ENCODE measurements around the gene DBH. TPM values are rescaled to one million over a fixed set of nuclear protein-coding genes. Genes with fewer than 3 reads are reported as not detected.

Gene DBH
- total and polyA plus RNA-seq, 10 of the 15 experiments (the other 5 are each of a cell fraction or from before 2014, with no cell fraction given): not detected

DNA sequence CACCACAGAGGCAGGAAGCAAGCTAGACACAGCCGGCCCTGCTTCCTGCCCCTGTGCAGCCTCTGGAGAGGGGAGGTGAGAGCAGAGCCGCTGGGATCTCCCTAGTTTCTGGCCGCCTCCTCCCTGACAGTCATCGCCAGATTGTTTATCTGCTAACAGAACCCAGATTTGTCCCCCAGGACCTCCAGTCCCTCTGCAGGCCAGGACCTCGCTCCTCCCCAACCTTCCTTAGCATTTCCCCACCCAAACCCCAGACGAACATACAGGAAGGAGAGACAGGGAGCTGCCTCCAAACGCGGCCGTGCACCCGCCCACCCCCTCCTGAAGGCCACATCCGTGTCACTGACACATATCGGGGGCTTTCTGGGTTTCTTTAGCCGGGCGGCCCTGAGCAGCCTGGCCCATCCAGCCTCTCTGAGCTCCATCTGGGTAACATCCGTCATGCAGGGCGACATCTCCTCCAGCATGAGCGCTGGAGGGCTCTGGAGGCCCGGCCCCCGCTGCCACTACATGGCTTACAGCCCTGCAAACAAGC is 47.5 kb downstream of the DBH start (continued):
- TF ChIP-seq, protein P1, sequence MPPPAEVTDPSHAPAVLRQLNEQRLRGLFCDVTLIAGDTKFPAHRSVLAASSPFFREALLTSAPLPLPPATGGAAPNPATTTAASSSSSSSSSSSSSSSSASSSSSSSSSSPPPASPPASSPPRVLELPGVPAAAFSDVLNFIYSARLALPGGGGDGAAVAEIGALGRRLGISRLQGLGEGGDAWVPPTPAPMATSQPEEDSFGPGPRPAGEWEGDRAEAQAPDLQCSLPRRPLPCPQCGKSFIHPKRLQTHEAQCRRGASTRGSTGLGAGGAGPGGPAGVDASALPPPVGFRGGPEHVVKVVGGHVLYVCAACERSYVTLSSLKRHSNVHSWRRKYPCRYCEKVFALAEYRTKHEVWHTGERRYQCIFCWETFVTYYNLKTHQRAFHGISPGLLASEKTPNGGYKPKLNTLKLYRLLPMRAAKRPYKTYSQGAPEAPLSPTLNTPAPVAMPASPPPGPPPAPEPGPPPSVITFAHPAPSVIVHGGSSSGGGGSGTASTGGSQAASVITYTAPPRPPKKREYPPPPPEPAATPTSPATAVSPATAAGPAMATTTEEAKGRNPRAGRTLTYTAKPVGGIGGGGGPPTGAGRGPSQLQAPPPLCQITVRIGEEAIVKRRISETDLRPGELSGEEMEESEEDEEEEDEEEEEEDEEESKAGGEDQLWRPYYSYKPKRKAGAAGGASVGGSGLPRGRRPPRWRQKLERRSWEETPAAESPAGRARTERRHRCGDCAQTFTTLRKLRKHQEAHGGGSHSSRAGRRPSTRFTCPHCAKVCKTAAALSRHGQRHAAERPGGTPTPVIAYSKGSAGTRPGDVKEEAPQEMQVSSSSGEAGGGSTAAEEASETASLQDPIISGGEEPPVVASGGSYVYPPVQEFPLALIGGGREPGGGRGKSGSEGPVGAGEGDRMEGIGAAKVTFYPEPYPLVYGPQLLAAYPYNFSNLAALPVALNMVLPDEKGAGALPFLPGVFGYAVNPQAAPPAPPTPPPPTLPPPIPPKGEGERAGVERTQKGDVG (CRISPR knock-in tag; IDR thresholded peaks at IDR 0.05): no peak

GRCh38 chr9:133684121-133684935 is 48.2 kb downstream of the DBH start:
- no peak overlapping the region for H3K27ac ChIP-seq (ENCODE audit: control insufficient read depth, insufficient read depth)
- ChIA-PET POLR2A (no interaction called here), CTCF (no interaction called here), SMC1A (ENCODE audit: uncharacterized antibody, unreplicated experiment) (no interaction called here), RAD21 (ENCODE audit: unreplicated experiment) (interaction anchor here (1.1 kb wide), 1 partner anchor 11 kb away, joined by 4 read pairs; no protein-coding TSS in a partner anchor)
- no peak overlapping the region for H3K4me2 ChIP-seq (ENCODE audit: control insufficient read depth, insufficient read depth)
- no peaks in the 10 kb centered on the region for H3K9me3 ChIP-seq (replicated peaks; ENCODE audit: control insufficient read depth, insufficient read depth, low read length)
- no peak overlapping the region for H2AFZ ChIP-seq (ENCODE audit: control insufficient read depth, low read depth, low read length)
- H3K79me2 ChIP-seq (ENCODE audit: control insufficient read depth, insufficient read depth, low read length): no peaks in the 10 kb centered on the region
- no peaks in the 10 kb centered on the region for H3K36me3 ChIP-seq (ENCODE audit: control insufficient read depth in 2 of 2, insufficient read depth in 2 of 2, low read length in 1 of 2)
- no peaks in the 10 kb centered on the region for H3K4me1 ChIP-seq (ENCODE audit: control insufficient read depth, insufficient read depth, low read length)
- no peak for ATAC-seq
- H3K9ac ChIP-seq (ENCODE audit: control insufficient read depth, insufficient read depth, low read length): no peak overlapping the region
- BruUV-seq (replicated peaks): no TSS peak
- peaks cover 0 to 4% of the 10 kb centered on the region in 2 experiments; a peak in 3 of 4 replicates for H3K27me3 ChIP-seq (replicated peaks in 1 of 2; ENCODE audit: control insufficient read depth in 2 of 2, insufficient read depth in 2 of 2, low read length in 1 of 2)
- 30% methylated on average over 25 of the region's 26 CpGs for WGBS (ENCODE audit: insufficient coverage, insufficient replicate concordance, low lambda C conversion rate, missing lambda C conversion rate)
- no peaks in the 10 kb centered on the region for H4K20me1 ChIP-seq (ENCODE audit: control insufficient read depth, insufficient read depth)
- FAIRE-seq: no peak
- DNase-seq (ENCODE audit: low read depth, low spot score): no peak
- H3K4me3 ChIP-seq: no peak overlapping the region
- intact Hi-C loops (cut with micrococcal nuclease; ENCODE audit: unreplicated experiment): no loop called here
- in situ Hi-C loops (cut with MboI): no loop called here
- TF ChIP-seq TCF3 (IDR thresholded peaks at IDR 0.05; ENCODE audit: borderline replicate concordance, insufficient read depth, low read depth, low read length): no peak
- TF ChIP-seq, protein P2, sequence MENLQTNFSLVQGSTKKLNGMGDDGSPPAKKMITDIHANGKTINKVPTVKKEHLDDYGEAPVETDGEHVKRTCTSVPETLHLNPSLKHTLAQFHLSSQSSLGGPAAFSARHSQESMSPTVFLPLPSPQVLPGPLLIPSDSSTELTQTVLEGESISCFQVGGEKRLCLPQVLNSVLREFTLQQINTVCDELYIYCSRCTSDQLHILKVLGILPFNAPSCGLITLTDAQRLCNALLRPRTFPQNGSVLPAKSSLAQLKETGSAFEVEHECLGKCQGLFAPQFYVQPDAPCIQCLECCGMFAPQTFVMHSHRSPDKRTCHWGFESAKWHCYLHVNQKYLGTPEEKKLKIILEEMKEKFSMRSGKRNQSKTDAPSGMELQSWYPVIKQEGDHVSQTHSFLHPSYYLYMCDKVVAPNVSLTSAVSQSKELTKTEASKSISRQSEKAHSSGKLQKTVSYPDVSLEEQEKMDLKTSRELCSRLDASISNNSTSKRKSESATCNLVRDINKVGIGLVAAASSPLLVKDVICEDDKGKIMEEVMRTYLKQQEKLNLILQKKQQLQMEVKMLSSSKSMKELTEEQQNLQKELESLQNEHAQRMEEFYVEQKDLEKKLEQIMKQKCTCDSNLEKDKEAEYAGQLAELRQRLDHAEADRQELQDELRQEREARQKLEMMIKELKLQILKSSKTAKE (IDR thresholded peaks at IDR 0.05; ENCODE audit: low read depth, poor library complexity, severe bottlenecking): no peak
- TF ChIP-seq, protein P3, sequence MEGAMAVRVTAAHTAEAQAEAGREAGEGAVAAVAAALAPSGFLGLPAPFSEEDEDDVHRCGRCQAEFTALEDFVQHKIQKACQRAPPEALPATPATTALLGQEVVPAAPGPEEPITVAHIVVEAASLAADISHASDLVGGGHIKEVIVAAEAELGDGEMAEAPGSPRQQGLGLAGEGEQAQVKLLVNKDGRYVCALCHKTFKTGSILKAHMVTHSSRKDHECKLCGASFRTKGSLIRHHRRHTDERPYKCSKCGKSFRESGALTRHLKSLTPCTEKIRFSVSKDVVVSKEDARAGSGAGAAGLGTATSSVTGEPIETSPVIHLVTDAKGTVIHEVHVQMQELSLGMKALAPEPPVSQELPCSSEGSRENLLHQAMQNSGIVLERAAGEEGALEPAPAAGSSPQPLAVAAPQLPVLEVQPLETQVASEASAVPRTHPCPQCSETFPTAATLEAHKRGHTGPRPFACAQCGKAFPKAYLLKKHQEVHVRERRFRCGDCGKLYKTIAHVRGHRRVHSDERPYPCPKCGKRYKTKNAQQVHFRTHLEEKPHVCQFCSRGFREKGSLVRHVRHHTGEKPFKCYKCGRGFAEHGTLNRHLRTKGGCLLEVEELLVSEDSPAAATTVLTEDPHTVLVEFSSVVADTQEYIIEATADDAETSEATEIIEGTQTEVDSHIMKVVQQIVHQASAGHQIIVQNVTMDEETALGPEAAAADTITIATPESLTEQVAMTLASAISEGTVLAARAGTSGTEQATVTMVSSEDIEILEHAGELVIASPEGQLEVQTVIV (IDR thresholded peaks at IDR 0.05; ENCODE audit: borderline replicate concordance, partially characterized antibody): no peak
- TF ChIP-seq, protein P4, sequence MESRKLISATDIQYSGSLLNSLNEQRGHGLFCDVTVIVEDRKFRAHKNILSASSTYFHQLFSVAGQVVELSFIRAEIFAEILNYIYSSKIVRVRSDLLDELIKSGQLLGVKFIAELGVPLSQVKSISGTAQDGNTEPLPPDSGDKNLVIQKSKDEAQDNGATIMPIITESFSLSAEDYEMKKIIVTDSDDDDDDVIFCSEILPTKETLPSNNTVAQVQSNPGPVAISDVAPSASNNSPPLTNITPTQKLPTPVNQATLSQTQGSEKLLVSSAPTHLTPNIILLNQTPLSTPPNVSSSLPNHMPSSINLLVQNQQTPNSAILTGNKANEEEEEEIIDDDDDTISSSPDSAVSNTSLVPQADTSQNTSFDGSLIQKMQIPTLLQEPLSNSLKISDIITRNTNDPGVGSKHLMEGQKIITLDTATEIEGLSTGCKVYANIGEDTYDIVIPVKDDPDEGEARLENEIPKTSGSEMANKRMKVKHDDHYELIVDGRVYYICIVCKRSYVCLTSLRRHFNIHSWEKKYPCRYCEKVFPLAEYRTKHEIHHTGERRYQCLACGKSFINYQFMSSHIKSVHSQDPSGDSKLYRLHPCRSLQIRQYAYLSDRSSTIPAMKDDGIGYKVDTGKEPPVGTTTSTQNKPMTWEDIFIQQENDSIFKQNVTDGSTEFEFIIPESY (IDR thresholded peaks at IDR 0.05): no peak
- no peak for TF ChIP-seq SREBF2 (IDR thresholded peaks at IDR 0.05; ENCODE audit: low read length)
- no peak for TF ChIP-seq EGR1 (IDR thresholded peaks at IDR 0.05; ENCODE audit: borderline replicate concordance in 1 of 2, low read depth in 2 of 2, low read length in 2 of 2)
